Esophagus squamous epithelium (tissue), 4 donors: ENCODE measurements around the gene COL4A2.

Experiments
- POLR2A ChIP-seq, 4 donors: fragments of 450-650 bp; IDR thresholded peaks; one replicate each; pipeline ENCODE4 v1.6.1; 2017; ENCODE audit warnings: antibody characterized with exemption in 4 of 4, mild to moderate bottlenecking in 4 of 4, moderate library complexity in 3 of 4
- TF ChIP-seq, protein P1 (sequence below), 6 experiments: fragments of 450-650 bp in 4 of 6; fragments of 200-600 bp in 2 of 6; sonication (generic) in 2 of 6; IDR thresholded peaks; one replicate each; pipeline ENCODE4 v1.5.1; 2016 to 2019; ENCODE audit warnings: antibody characterized with exemption in 6 of 6, mild to moderate bottlenecking in 4 of 6, moderate library complexity in 4 of 6

DNA sequence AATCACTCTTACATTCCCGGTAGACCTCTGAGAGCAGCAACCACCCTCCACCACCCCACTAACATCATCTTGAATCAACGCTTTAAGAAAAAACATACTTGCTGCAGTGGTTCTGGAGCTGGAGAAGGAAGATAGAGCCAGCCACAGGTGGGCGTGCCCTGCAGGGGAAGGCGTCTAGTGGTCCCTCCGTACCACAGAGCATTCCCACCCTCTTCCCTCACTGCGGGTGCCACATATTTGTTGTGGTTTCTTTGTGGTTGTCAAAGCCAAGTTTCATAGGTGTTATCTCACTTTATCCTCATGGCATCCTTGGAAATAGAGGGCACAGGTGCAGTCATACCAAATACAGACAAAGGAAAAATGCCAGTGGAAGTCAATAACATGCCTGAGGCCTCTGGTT is 22.2 kb downstream of the COL4A2 start:
- TF ChIP-seq POLR2A (IDR thresholded peaks at IDR 0.05) = no peak
- TF ChIP-seq, protein P1, sequence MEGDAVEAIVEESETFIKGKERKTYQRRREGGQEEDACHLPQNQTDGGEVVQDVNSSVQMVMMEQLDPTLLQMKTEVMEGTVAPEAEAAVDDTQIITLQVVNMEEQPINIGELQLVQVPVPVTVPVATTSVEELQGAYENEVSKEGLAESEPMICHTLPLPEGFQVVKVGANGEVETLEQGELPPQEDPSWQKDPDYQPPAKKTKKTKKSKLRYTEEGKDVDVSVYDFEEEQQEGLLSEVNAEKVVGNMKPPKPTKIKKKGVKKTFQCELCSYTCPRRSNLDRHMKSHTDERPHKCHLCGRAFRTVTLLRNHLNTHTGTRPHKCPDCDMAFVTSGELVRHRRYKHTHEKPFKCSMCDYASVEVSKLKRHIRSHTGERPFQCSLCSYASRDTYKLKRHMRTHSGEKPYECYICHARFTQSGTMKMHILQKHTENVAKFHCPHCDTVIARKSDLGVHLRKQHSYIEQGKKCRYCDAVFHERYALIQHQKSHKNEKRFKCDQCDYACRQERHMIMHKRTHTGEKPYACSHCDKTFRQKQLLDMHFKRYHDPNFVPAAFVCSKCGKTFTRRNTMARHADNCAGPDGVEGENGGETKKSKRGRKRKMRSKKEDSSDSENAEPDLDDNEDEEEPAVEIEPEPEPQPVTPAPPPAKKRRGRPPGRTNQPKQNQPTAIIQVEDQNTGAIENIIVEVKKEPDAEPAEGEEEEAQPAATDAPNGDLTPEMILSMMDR (IDR thresholded peaks at IDR 0.05) = no peak
